GM23338 (cell line): ENCODE data around the gene FBXO31. TPM values are rescaled to one million over a fixed set of nuclear protein-coding genes. Genes with fewer than 3 reads are reported as not detected.

Experiments
- EZH2 ChIP-seq: fragments of 200-600 bp; sonication (generic); IDR thresholded peaks from one replicate; pipeline ENCODE4 v1.8.0; 2017; ENCODE audit warnings: antibody characterized with exemption, mild to moderate bottlenecking, low read depth; ENCODE audit not compliant: unreplicated experiment
- EZH2phosphoT487 ChIP-seq: fragments of 200-600 bp; sonication (generic); IDR thresholded peaks from one replicate; pipeline ENCODE4 v1.8.1; 2018; ENCODE audit warnings: antibody characterized with exemption; ENCODE audit not compliant: unreplicated experiment
- JUNB ChIP-seq: IDR thresholded peaks from one replicate; pipeline ENCODE4 v1.6.1; 2016; ENCODE audit warnings: antibody characterized with exemption; ENCODE audit not compliant: unreplicated experiment
- NANOG ChIP-seq: IDR thresholded peaks from 2 replicates; pipeline ENCODE4 v1.6.1; 2016; ENCODE audit warnings: antibody characterized with exemption, borderline replicate concordance
- POLR2AphosphoS5 ChIP-seq: IDR thresholded peaks from 2 replicates; pipeline ENCODE4 v1.6.1; 2016; ENCODE audit warnings: antibody characterized with exemption, low read depth
- REST ChIP-seq: IDR thresholded peaks from one replicate; pipeline ENCODE4 v1.6.1; 2018; ENCODE audit warnings: antibody characterized with exemption; ENCODE audit not compliant: unreplicated experiment
- STAT1 ChIP-seq: IDR thresholded peaks from one replicate; pipeline ENCODE4 v1.6.1; 2016; ENCODE audit warnings: antibody characterized with exemption; ENCODE audit not compliant: unreplicated experiment
- ZNF114 ChIP-seq: fragments of 250-450 bp; sonication (Bioruptor Pico); IDR thresholded peaks from 2 replicates; pipeline ENCODE4 v1.5.0; 2020; ENCODE audit warnings: mild to moderate bottlenecking, moderate library complexity
- ZNF462 ChIP-seq: fragments of 250-450 bp; sonication (Bioruptor Pico); IDR thresholded peaks from 2 replicates; pipeline ENCODE4 v1.5.0; 2020; ENCODE audit warnings: mild to moderate bottlenecking, moderate library complexity
- polyA plus RNA-seq: library from polyadenylated mRNA; unstranded; fragments of >200 nt; fragmentation: Nextera tagmentation; extraction: Ambion mirVana; gene quantifications from 2 replicates; pipeline ENCODE4 v1.2.1, GENCODE V29; 2016
- total RNA-seq: library from RNA; depleted of rRNA; stranded (reverse); fragments of >200 nt; shearing (Covaris generic); gene quantifications from 2 replicates; pipeline ENCODE4 v1.2.3, GENCODE V29; 2014

The FBXO31 gene
- total and polyA plus RNA-seq, 2 experiments from 2014 or later: 7.0 to 23.8 TPM

GRCh38 chr16:87314990-87315420, 68.6 kb downstream of the FBXO31 start (continued):
- no peak for TF ChIP-seq ZNF462 (CRISPR knock-in tag)
- TF ChIP-seq REST: no peak
- TF ChIP-seq STAT1: no peak
- no peak for TF ChIP-seq EZH2
- no peak for TF ChIP-seq POLR2AphosphoS5
- no peak for TF ChIP-seq EZH2phosphoT487
- TF ChIP-seq NANOG: no peak
- TF ChIP-seq JUNB: no peak
- no peak for TF ChIP-seq ZNF114
